ENCODE measurements around the gene CDK9. TPM values are rescaled to one million over a fixed set of nuclear protein-coding genes. Genes with fewer than 3 reads are reported as not detected.
"Not testable (repeated sequence)": the region's sequence is repeated elsewhere in the genome, so short reads cannot be mapped to it uniquely, and the experiment has no call there.

CDK9 gene
- total RNA-seq, 1 experiment from 2014 or later = 32.7 TPM

DNA sequence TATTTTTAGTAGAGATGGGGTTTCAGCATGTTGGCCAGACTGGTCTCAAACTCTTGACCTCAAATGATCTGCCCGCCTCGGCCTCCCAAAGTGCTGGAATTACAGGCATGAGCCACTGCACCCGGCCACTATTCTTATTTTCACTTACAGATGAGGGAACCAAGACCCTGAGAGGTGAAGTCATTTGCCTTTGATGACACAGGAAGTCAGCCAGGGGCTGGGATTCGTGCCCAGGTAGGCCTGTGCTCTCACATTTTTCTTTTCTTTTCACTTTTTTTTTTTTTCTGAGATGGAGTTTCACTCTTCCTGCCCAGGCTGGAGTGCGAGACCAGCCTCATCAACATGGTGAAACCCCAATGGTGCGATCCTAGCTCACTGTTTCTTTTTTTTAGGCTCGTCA lies 46.4 kb downstream of the CDK9 start:
- in situ Hi-C loops (cut with HindIII; ENCODE audit: low pct_unique_long_range_greater_than_20kb, low sequenced_read_pairs) = no loop called here
- no peak for DNase-seq (ENCODE audit: low read depth, low spot score)

DNA sequence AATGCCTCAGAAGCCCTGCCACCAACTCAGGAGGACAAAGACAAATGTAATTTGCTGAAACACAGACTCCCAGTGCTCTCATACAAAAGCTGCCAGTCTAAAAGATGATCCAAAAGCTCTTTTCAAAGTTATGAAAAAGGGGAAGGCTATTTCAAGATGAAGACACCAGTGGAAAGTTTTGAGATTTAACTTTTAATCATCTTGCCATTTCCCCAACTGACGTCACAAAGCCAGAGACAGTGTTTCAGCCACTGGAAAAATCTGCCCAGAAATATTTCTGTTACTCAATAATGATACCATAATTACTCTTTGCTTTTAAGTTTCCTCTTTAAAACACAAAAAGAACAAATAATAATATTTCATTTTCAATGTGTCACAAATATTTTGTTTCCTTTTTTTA lies 47.7 kb downstream of the CDK9 start:
- in situ Hi-C loops (cut with HindIII; ENCODE audit: low pct_unique_long_range_greater_than_20kb, low sequenced_read_pairs) = no loop called here
- DNase-seq (ENCODE audit: low read depth, low spot score) = no peak

DNA sequence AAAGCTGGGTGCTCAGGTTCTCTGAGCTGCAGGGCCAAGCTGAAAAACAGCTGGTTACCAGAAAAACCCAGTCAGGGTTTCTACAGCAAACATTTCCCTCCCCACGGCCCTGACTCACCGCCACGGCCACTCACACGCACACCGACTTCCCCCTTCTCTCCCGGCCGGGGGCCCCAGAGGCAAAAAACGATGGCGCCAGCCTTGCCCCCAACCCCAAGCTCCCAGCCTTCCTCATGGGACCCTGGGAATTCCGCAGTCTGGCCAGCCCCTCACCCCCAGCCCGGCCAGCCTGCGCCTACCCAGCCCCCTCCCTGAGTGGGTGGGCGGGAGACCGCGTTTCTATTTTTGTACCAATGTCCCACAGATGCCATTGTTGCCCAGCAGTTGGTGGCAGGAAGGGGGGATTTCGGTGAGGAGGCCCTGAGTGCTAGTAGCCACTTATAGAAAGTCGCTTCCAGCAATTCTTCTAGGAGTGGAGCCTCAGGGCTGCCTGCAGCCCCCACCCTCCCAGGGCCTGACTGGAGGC lies 50.2 kb downstream of the CDK9 start:
- in situ Hi-C loops (cut with HindIII; ENCODE audit: low pct_unique_long_range_greater_than_20kb, low sequenced_read_pairs) = no loop called here
- DNase-seq (ENCODE audit: low read depth, low spot score) = no peak

DNA sequence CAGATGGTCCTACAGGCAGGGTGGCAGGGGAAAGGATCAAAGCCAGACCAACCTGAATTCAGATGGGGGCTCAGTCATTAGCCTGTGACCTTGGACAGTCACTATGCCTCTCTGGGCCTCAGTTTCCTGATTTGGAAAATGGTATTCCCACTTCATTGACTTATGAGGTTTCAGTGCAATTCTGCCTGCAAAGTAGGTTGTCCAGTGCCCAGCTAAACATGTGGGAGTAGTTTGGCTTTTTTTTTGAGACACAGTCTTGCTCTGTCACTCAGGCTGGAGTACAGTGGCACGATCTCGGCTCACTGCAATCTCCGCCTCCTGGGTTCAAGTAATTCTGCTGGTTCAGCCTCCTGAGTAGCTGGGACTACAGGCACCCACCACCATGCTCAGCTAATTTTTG lies 50.7 kb downstream of the CDK9 start:
- DNase-seq (ENCODE audit: low read depth, low spot score); in situ Hi-C loops (cut with HindIII; ENCODE audit: low pct_unique_long_range_greater_than_20kb, low sequenced_read_pairs): not testable (repeated sequence)

DNA sequence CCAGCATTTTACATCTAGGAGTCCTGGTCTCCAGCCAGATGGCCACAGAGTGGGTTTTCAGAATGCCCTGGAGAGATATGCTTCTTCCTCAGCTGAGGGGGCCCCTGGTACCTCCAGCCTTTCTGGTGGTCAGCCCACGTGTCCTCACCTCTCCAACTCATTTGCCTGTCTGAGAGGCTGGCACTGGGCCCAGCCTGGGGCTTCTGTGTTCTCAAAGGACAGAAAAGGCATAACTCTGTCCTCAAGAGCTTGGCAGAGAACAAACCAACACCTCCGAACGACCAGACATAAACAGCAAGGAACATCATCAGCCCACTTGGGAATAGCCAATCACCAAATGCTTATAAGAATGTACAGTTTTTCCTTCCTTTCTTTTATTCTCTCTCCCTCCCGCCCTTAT lies 51.5 kb downstream of the CDK9 start:
- in situ Hi-C loops (cut with HindIII; ENCODE audit: low pct_unique_long_range_greater_than_20kb, low sequenced_read_pairs) = no loop called here
- no peak for DNase-seq (ENCODE audit: low read depth, low spot score)

DNA sequence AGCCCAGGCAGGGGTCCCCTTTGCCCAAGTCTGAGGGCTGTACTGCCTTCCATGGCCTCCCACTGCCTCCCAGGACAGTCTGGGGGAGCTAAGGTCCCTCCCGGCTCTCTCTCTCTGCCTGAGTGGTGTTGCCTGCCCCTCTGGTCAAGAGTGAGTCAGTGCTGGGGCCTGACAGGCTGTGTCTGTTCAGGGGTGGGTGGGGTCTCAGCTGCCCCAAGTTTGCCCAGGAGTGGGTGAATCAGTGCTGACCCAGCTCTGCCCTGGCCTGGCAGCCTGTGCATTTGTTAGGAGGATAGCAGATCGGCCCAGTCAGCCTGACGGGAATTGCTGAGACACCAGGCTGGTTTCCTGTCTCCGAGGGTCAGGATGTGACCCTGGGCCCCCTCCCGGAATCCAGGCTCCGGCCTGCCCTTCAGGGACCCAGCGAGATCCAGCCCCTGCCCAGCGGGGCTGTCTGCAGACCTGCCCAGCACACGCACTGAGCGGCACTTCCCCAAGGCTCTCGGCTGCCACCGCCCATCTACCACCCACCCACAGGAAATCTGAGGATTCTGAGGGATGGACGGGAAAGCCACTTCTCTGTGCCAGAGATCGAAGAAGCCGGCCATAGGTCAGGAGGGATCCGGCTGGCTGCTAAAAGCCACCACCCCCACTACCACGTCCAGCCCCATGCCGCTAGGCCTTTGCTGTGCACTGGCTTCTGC lies 52.7 kb downstream of the CDK9 start:
- in situ Hi-C loops (cut with HindIII; ENCODE audit: low pct_unique_long_range_greater_than_20kb, low sequenced_read_pairs) = no loop called here
- no peak for DNase-seq (ENCODE audit: low read depth, low spot score)

Small RNAs within 50 kb of the gene (small RNA-seq; reads per million reads assigned to genes)
- gene RF00019 = 0 reads per million in 2 experiments

Other genes with a start within 250 kb of the CDK9 start
- gene STXBP1, start 173.8 kb upstream of the CDK9 start, total RNA-seq (2014; rRNA removed; shearing (Covaris generic)) = 41.3 and 41.5 TPM in 2 replicates
- 0.11 TPM in 2 replicates for gene CFAP157, start 79.0 kb upstream of the CDK9 start, total RNA-seq (2014; rRNA removed; shearing (Covaris generic))
- gene PTRH1, start 70.4 kb upstream of the CDK9 start, total RNA-seq (2014; rRNA removed; shearing (Covaris generic)) = 26.9 and 35.5 TPM in 2 replicates
- gene TTC16, start 70.0 kb upstream of the CDK9 start, total RNA-seq (2014; rRNA removed; shearing (Covaris generic)) = 0.11 and 0.16 TPM in 2 replicates
- 9.0 and 10.5 TPM in 2 replicates for gene TOR2A, start 50.7 kb upstream of the CDK9 start, total RNA-seq (2014; rRNA removed; shearing (Covaris generic))
- gene SH2D3C, start 7.4 kb upstream of the CDK9 start, total RNA-seq (2014; rRNA removed; shearing (Covaris generic)) = 0.08 and 0.11 TPM in 2 replicates
- gene FPGS, start 16.8 kb downstream of the CDK9 start, total RNA-seq (2014; rRNA removed; shearing (Covaris generic)) = 41.4 and 45.2 TPM in 2 replicates
- gene ENG, start 68.6 kb downstream of the CDK9 start, total RNA-seq (2014; rRNA removed; shearing (Covaris generic)) = 3.7 and 5.5 TPM in 2 replicates
- gene AK1, start 91.6 kb downstream of the CDK9 start, total RNA-seq (2014; rRNA removed; shearing (Covaris generic)) = 50.6 and 53.0 TPM in 2 replicates
- gene ST6GALNAC6, start 113.6 kb downstream of the CDK9 start, total RNA-seq (2014; rRNA removed; shearing (Covaris generic)) = 10.1 TPM in 2 replicates
- gene ST6GALNAC4, start 131.0 kb downstream of the CDK9 start, total RNA-seq (2014; rRNA removed; shearing (Covaris generic)) = 5.2 and 7.4 TPM in 2 replicates
- 0.32 TPM in 1 of 2 replicates, not detected in the other for gene PIP5KL1, start 144.7 kb downstream of the CDK9 start, total RNA-seq (2014; rRNA removed; shearing (Covaris generic))
- 31.4 and 34.9 TPM in 2 replicates for gene DPM2, start 151.8 kb downstream of the CDK9 start, total RNA-seq (2014; rRNA removed; shearing (Covaris generic))
- gene EEIG1, start 195.0 kb downstream of the CDK9 start, total RNA-seq (2014; rRNA removed; shearing (Covaris generic)) = 28.5 and 31.1 TPM in 2 replicates